PC-3 (cell line): ENCODE results near the gene EDC3.

Source experiments
- CTCF ChIP-seq: fragments of 300-600 bp; sonication (generic); conservative IDR thresholded peaks from 2 replicates; pipeline ENCODE4 v1.5.1; 2017; ENCODE audit warnings: antibody characterized with exemption, low read depth, mild to moderate bottlenecking, low read length
- EZH2 ChIP-seq: fragments of 300-600 bp; sonication (generic); IDR thresholded peaks from one replicate; pipeline ENCODE4 v1.6.1; 2017; ENCODE audit warnings: antibody characterized with exemption, mild to moderate bottlenecking, low read length; ENCODE audit not compliant: unreplicated experiment

- TF ChIP-seq EZH2 (no peak), CTCF (no peak)
These were observed 42.3 kb downstream of the EDC3 start for GRCh38 chr15:74653426-74654102.
